Left ventricle myocardium inferior (tissue), 1 donor: ENCODE measurements around the gene MEA1. TPM values are rescaled to one million over a fixed set of nuclear protein-coding genes. Genes with fewer than 3 reads are reported as not detected.

Source experiments
- DNase-seq: peaks from one replicate; pipeline ENCODE4 v3.0.0-alpha.2; 2020
- H3K27ac ChIP-seq: fragments of 200-600 bp; replicated peaks from 2 replicates; pipeline ENCODE4 v1.8.0; 2021
- H3K27me3 ChIP-seq: fragments of 200-600 bp; 2 replicates; pipeline ENCODE4 v1.8.0; 2021; ENCODE audit warnings: low read depth
- H3K36me3 ChIP-seq: fragments of 200-600 bp; 2 replicates; pipeline ENCODE4 v1.8.0; 2021
- H3K4me1 ChIP-seq: fragments of 200-600 bp; 2 replicates; pipeline ENCODE4 v1.8.0; 2021
- H3K4me3 ChIP-seq: fragments of 200-600 bp; 2 replicates; pipeline ENCODE4 v1.8.0; 2021; ENCODE audit warnings: mild to moderate bottlenecking, moderate library complexity
- H3K9me3 ChIP-seq: fragments of 200-600 bp; replicated peaks from 2 replicates; pipeline ENCODE4 v1.8.0; 2021
- CTCF ChIP-seq: fragments of 200-600 bp; IDR thresholded peaks from 2 replicates; pipeline ENCODE4 v1.8.0; 2021; ENCODE audit warnings: antibody characterized with exemption, mild to moderate bottlenecking, borderline replicate concordance
- intact Hi-C: fragments of 100-400 bp; cut with micrococcal nuclease; formaldehyde crosslinking; loops from one replicate; pipeline ENCODE4 v1.11.0; 2022
- total RNA-seq: library from RNA; stranded (reverse); fragmentation: NEBNext Ultra II Directional; extraction: Animal tissue kit (Norgen Biotek cat#: 25700); gene quantifications from one replicate; pipeline ENCODE4 v1.2.1, GENCODE V29; 2021
- donor health status: DM: no; HTN: yes; CAD: no; lungs with severe emphysema.

Gene MEA1
- total RNA-seq, 1 donor from 2014 or later, result 32.6 TPM

DNA sequence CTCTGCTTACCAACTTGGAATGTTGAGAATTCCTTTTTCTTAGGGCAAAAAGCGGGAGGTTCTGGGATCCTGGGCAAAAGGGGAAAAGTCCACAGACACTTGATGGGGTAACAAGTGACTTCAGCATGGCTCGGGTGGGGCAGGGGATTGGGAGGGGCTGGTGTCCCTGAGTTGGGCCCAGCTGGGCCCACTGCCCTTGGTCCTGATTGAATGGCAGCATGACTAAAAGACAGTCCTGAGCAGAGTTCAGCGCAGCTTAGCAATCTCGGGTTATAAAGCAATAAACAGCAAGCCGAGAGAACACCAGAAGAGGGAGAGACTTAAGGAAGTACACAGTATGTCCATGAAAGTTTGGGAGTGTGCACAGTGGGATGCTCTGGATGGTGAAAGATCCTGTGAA is 23.8 kb downstream of the MEA1 start:
- peaks cover 29% of the 10 kb centered on the region for H3K36me3 ChIP-seq
- no peak for TF ChIP-seq CTCF
- no peaks in the 10 kb centered on the region for H3K27me3 ChIP-seq
- H3K27ac ChIP-seq, result no peak overlapping the region
- no peak overlapping the region for H3K4me3 ChIP-seq
- no peaks in the 10 kb centered on the region for H3K9me3 ChIP-seq
- peaks cover 44% of the 10 kb centered on the region for H3K4me1 ChIP-seq
- intact Hi-C loops, result no loop called here
- no peak for DNase-seq

GRCh38 chr6:42988486-42989020 is 25.2 kb downstream of the MEA1 start:
- Histone ChIP-seq H3K9me3 (no peaks in the 10 kb centered on the region), H3K4me1 (peaks cover 54% of the 10 kb centered on the region), H3K27ac (no peak overlapping the region), H3K4me3 (no peak overlapping the region), H3K36me3 (peaks cover 29% of the 10 kb centered on the region), H3K27me3 (no peaks in the 10 kb centered on the region)
- no peak for DNase-seq
- TF ChIP-seq CTCF, result no peak
- intact Hi-C loops, result no loop called here

GRCh38 chr6:42987533-42988451 is 26.0 kb downstream of the MEA1 start:
- peaks cover 29% of the 10 kb centered on the region for H3K36me3 ChIP-seq
- H3K4me1 ChIP-seq, result peaks cover 58% of the 10 kb centered on the region
- no peak overlapping the region for H3K4me3 ChIP-seq
- DNase-seq, result no peak
- intact Hi-C loops, result no loop called here
- no peak overlapping the region for H3K27ac ChIP-seq
- TF ChIP-seq CTCF, result no peak
- H3K27me3 ChIP-seq, result no peaks in the 10 kb centered on the region
- H3K9me3 ChIP-seq, result no peaks in the 10 kb centered on the region

- TF ChIP-seq CTCF, result no peak
- Histone ChIP-seq H3K27me3 (no peaks in the 10 kb centered on the region), H3K4me1 (peaks cover 59% of the 10 kb centered on the region), H3K9me3 (no peaks in the 10 kb centered on the region), H3K4me3 (peak overlapping the region; percentile 91), H3K27ac (peak overlapping the region; percentile 88), H3K36me3 (peaks cover 11% of the 10 kb centered on the region)
- DNase-seq, result no peak
- intact Hi-C loops, result no loop called here
Measured at GRCh38 chr6:42984924-42985475, 28.7 kb downstream of the MEA1 start.

- peak within 1 kb of the TSS; percentile 91 for H3K4me3 ChIP-seq
- peak within 1 kb of the TSS; percentile 88 for H3K27ac ChIP-seq
- intact Hi-C loops, result no loop called here
- H3K27me3 ChIP-seq, result no peaks in the 10 kb centered on the region
- TF ChIP-seq CTCF, result peak; percentile 31
- peak; percentile 98 for DNase-seq
- H3K36me3 ChIP-seq, result peaks cover 4% of the 10 kb centered on the region
- H3K4me1 ChIP-seq, result peaks cover 66% of the 10 kb centered on the region
- no peaks in the 10 kb centered on the region for H3K9me3 ChIP-seq
Measured at GRCh38 chr6:42984001-42984923, 29.5 kb downstream of the MEA1 start, which contains the start of gene PPP2R5D. Gene PPP2R5D, plus strand, starts transcription at chr6:42984570. Its CDS starts 108 bp downstream, at chr6:42984678.
